Measurements from ENCODE around the gene NXNL1.

DNA sequence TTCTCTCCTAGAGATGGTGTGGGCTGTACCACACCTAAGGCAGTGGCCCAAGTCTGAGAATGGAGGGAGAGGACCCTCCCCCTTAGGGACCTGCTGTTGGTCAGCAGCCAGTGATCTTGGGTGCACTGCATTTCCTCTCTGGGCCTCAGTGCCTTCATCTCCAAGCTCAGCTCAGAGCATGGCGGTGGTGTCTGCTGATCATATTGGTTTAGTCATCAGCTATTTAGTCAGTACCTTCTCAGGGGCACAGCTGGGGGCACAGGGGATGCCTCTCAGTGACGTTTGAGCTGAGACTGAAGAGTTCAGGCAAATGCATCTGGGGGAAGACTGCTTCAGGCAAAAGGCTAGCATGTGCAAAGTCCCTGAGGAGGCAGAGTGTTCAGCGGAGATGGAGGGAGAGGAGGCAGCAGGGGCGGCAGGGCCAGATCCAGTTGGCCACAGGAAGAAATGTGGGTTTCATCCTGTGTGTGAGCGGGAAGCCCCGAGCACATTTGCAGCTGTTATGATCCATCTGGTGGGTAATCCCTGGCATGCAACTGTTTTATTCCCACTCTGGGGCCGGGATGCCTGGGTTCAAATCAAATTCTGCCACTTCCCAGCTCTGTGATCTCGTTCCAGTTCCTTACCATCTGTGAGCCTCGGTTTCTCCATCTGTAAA lies 35.0 kb upstream of the NXNL1 start:
- no peak for TF ChIP-seq KLF10 (tag by site-specific recombination; IDR thresholded peaks at IDR 0.05)
- no peak for TF ChIP-seq KLF9 (tag by site-specific recombination; IDR thresholded peaks at IDR 0.05; ENCODE audit: low read depth)
- TF ChIP-seq ZNF292 (tag by site-specific recombination; IDR thresholded peaks at IDR 0.05; ENCODE audit: borderline replicate concordance, low read depth): no peak
- TF ChIP-seq, protein P1, sequence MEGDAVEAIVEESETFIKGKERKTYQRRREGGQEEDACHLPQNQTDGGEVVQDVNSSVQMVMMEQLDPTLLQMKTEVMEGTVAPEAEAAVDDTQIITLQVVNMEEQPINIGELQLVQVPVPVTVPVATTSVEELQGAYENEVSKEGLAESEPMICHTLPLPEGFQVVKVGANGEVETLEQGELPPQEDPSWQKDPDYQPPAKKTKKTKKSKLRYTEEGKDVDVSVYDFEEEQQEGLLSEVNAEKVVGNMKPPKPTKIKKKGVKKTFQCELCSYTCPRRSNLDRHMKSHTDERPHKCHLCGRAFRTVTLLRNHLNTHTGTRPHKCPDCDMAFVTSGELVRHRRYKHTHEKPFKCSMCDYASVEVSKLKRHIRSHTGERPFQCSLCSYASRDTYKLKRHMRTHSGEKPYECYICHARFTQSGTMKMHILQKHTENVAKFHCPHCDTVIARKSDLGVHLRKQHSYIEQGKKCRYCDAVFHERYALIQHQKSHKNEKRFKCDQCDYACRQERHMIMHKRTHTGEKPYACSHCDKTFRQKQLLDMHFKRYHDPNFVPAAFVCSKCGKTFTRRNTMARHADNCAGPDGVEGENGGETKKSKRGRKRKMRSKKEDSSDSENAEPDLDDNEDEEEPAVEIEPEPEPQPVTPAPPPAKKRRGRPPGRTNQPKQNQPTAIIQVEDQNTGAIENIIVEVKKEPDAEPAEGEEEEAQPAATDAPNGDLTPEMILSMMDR (tag by site-specific recombination; IDR thresholded peaks at IDR 0.05): no peak
- no peak for TF ChIP-seq ZNF521 (tag by site-specific recombination; IDR thresholded peaks at IDR 0.05)
- TF ChIP-seq, protein P2, sequence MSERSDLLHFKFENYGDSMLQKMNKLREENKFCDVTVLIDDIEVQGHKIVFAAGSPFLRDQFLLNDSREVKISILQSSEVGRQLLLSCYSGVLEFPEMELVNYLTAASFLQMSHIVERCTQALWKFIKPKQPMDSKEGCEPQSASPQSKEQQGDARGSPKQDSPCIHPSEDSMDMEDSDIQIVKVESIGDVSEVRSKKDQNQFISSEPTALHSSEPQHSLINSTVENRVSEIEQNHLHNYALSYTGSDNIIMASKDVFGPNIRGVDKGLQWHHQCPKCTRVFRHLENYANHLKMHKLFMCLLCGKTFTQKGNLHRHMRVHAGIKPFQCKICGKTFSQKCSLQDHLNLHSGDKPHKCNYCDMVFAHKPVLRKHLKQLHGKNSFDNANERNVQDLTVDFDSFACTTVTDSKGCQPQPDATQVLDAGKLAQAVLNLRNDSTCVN (tag by site-specific recombination; optimal IDR thresholded peaks at IDR 0.05): no peak
- TF ChIP-seq, protein P3, sequence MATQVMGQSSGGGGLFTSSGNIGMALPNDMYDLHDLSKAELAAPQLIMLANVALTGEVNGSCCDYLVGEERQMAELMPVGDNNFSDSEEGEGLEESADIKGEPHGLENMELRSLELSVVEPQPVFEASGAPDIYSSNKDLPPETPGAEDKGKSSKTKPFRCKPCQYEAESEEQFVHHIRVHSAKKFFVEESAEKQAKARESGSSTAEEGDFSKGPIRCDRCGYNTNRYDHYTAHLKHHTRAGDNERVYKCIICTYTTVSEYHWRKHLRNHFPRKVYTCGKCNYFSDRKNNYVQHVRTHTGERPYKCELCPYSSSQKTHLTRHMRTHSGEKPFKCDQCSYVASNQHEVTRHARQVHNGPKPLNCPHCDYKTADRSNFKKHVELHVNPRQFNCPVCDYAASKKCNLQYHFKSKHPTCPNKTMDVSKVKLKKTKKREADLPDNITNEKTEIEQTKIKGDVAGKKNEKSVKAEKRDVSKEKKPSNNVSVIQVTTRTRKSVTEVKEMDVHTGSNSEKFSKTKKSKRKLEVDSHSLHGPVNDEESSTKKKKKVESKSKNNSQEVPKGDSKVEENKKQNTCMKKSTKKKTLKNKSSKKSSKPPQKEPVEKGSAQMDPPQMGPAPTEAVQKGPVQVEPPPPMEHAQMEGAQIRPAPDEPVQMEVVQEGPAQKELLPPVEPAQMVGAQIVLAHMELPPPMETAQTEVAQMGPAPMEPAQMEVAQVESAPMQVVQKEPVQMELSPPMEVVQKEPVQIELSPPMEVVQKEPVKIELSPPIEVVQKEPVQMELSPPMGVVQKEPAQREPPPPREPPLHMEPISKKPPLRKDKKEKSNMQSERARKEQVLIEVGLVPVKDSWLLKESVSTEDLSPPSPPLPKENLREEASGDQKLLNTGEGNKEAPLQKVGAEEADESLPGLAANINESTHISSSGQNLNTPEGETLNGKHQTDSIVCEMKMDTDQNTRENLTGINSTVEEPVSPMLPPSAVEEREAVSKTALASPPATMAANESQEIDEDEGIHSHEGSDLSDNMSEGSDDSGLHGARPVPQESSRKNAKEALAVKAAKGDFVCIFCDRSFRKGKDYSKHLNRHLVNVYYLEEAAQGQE (tag by site-specific recombination; IDR thresholded peaks at IDR 0.05): no peak
- no peak for TF ChIP-seq BCL11B (tag by site-specific recombination; IDR thresholded peaks at IDR 0.05; ENCODE audit: low read depth)
- TF ChIP-seq ZBTB44 (tag by site-specific recombination; IDR thresholded peaks at IDR 0.05): no peak
- no peak for TF ChIP-seq GLI2 (tag by site-specific recombination; IDR thresholded peaks at IDR 0.05; ENCODE audit: borderline replicate concordance, low read depth)
- TF ChIP-seq ZNF24 (tag by site-specific recombination; IDR thresholded peaks at IDR 0.05): no peak
- TF ChIP-seq ZNF670 (tag by site-specific recombination; IDR thresholded peaks at IDR 0.05; ENCODE audit: low read depth): no peak
- no peak for TF ChIP-seq SCRT1 (tag by site-specific recombination; IDR thresholded peaks at IDR 0.05; ENCODE audit: borderline replicate concordance)
- no peak for TF ChIP-seq ZNF677 (tag by site-specific recombination; IDR thresholded peaks at IDR 0.05)

Measured in HEK293 (cell line).